ENCODE data around the gene PCLO.

- TF ChIP-seq POLR2A (IDR thresholded peaks at IDR 0.05; ENCODE audit: low read depth, low read length) (no peak), TAF1 (IDR thresholded peaks at IDR 0.05; ENCODE audit: low read depth, low read length) (no peak)
These were observed 161.2 kb downstream of the PCLO start for GRCh38 chr7:83001362-83002040.

Data from GM12891 (cell line).